ENCODE data around the gene NCKAP5L.

Gene NCKAP5L

DNA sequence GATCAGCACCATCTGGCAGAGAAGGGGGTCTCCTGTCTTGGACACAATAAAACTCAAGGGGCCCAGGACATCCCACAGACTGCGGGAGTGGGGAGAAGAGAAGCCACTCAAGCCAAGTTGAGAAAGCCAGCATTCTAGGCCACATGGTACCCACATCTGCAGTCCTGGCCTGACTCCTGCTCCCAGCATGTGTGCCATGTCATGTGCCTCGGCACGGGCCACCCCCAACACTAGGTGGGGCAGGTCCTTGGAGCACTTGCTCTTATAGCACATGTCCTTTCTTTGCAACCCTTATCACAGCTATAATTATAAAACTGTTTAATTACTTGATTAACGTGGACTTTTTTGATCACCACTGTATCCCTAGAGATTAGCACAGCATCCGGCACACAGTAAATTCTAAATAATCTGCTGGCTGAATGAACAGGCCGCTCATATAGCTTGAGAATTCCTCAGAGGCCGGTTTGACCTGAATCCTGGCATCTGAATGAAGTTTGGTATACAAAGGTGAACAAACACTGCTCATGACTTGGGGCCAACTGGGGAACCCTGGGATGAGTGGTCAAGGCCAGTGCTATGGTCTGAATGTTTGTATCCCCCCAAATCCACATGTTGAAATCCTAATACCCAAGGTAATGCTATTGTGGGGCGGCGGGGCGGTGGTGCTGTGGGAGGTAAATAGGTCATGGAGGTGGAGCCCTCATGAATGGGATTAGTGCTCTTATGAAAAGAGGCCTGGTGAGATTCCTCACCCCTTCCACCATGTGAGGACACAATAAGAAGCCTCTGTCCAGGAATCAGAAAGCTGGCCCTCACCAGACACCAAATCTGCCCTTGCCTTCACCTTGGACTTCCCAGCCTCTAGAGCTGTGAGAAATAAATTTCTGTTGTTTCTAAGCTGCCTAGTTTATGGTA lies 6.6 kb downstream of the NCKAP5L start:
- TF ChIP-seq, protein P1, sequence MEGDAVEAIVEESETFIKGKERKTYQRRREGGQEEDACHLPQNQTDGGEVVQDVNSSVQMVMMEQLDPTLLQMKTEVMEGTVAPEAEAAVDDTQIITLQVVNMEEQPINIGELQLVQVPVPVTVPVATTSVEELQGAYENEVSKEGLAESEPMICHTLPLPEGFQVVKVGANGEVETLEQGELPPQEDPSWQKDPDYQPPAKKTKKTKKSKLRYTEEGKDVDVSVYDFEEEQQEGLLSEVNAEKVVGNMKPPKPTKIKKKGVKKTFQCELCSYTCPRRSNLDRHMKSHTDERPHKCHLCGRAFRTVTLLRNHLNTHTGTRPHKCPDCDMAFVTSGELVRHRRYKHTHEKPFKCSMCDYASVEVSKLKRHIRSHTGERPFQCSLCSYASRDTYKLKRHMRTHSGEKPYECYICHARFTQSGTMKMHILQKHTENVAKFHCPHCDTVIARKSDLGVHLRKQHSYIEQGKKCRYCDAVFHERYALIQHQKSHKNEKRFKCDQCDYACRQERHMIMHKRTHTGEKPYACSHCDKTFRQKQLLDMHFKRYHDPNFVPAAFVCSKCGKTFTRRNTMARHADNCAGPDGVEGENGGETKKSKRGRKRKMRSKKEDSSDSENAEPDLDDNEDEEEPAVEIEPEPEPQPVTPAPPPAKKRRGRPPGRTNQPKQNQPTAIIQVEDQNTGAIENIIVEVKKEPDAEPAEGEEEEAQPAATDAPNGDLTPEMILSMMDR (IDR thresholded peaks at IDR 0.05; ENCODE audit: control insufficient read depth, extremely low read depth, insufficient read depth) = no peak
- H3K4me3 ChIP-seq (ENCODE audit: low read depth, low read length) = no peak overlapping the region
- DNase-seq (ENCODE audit: low read depth) = no peak

DNA sequence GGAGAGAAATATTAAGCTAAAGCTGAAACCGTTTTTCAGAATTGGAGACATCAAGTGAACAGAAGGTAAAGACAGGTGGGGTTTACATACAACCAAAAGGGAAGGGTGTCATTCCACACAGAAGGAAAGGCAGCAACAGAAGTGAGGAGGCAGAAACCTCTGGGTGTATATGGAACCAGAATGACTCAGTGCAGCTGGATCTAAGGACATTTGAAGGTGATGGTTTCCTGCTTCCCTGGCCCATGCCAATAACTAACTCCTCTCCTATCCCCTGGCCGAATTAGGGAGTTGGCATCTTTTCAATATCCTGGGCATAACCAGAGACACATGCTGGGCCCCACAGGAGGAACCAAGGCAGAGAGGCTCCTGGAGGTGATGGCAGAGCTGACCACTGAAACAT lies 8.4 kb downstream of the NCKAP5L start:
- DNase-seq (ENCODE audit: low read depth) = no peak
- TF ChIP-seq, protein P1 (IDR thresholded peaks at IDR 0.05; ENCODE audit: control insufficient read depth, extremely low read depth, insufficient read depth) = no peak
- no peak overlapping the region for H3K4me3 ChIP-seq (ENCODE audit: low read depth, low read length)

DNA sequence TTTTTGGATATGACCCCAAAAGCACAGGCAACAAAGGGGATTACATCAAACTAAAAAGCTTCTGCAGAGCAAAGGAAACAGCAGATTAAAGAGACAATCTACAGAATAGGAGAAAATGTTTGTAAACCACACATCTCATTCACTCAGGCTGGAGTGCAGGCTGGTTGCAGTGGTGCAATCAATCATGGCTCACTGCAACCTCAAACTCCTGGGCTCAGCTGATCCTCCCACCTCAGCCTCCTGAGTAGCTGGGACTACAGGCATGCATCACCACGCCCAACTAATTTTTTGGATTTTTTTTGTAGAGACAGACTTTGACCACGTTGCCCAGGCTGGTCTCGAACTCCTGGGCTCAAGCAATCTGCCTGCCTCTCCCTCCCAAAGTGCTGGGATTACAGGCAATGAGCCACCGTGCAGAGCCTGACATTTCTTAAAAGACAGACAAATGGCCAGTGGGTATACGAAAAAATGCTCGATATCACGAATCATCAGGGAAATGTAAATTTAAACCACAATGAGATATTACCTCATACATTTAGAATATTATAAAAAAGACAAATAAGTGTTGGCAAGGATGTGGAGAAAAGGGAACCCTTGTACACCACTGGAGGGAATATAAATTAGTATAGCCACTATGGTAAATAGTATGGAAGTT lies 9.8 kb downstream of the NCKAP5L start:
- no peak overlapping the region for H3K4me3 ChIP-seq (ENCODE audit: low read depth, low read length)
- DNase-seq (ENCODE audit: low read depth) = no peak
- TF ChIP-seq, protein P1 (IDR thresholded peaks at IDR 0.05; ENCODE audit: control insufficient read depth, extremely low read depth, insufficient read depth) = no peak

DNA sequence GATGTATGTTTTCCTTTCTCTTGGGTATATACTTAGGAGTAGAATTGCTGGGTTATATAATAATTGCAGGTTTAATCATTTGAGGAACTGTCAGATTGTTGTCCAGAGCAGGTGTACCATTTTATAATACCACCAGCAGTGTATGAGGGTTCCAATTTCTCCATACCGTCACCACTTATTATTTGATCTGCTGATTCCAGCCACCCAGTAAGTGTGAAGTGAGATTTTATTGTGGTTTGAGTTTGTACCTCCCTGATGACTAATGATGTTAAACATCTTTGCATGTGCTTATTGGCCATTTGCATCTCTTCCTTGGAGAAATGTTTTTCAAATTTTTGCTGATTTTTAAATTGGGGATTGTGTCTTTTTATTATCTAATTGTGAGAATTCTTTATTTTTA lies 15.1 kb downstream of the NCKAP5L start:
- TF ChIP-seq, protein P1 (IDR thresholded peaks at IDR 0.05; ENCODE audit: control insufficient read depth, extremely low read depth, insufficient read depth) = no peak
- DNase-seq (ENCODE audit: low read depth) = no peak
- no peak overlapping the region for H3K4me3 ChIP-seq (ENCODE audit: low read depth, low read length)

DNA sequence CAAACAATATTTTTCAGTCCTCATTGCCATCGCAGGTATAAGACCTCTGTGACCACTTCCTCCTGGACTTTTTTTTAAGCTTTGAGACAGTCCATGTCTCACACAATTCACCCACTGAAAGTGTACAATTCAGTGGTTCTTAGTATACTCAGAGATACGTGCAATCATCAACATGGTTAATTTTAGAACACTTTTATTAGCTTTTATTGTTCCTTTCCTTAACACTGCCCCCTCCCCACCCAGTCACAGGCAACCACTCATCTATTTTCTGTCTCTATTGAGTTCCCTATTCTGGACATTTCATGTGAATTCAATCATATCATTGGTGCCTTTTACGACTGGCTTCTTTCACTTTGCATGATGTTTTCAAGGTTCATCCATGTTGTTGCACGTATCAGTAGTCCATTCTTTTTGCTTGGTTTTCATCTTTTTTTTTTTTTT lies 16.2 kb downstream of the NCKAP5L start:
- H3K4me3 ChIP-seq (ENCODE audit: low read depth, low read length) = no peak overlapping the region
- TF ChIP-seq, protein P1 (IDR thresholded peaks at IDR 0.05; ENCODE audit: control insufficient read depth, extremely low read depth, insufficient read depth) = no peak
- DNase-seq (ENCODE audit: low read depth) = no peak

DNA sequence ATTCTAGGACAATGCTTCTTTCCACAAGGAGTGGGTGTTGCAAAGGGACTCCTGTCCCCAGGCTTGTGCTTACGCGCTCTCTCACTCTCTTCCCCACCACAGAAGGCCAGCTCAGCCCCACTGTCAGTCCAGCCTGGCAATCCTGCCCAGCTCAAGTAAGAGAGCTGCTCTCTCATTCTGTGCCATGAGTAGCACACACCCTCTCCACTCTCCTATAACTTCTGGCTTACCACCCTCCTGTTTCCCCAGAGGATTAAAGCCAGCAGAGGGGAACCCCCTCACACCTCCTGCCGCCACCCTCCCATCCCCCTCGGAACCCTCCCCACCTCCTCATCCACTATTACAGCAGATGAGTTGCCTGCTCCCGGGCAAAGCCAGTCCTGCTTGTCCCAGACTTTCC lies 17.1 kb downstream of the NCKAP5L start:
- H3K4me3 ChIP-seq (ENCODE audit: low read depth, low read length) = no peak overlapping the region
- TF ChIP-seq, protein P1 (IDR thresholded peaks at IDR 0.05; ENCODE audit: control insufficient read depth, extremely low read depth, insufficient read depth) = no peak
- DNase-seq (ENCODE audit: low read depth) = no peak
